GM19468 (cell line): Measurements from ENCODE around the gene PDZRN4.
"Not testable (repeated sequence)": the region's sequence is repeated elsewhere in the genome, so short reads cannot be mapped to it uniquely, and the experiment has no call there.

Experiments used
- ATAC-seq: cut with Tn5 transposase; IDR thresholded peaks from one replicate; pipeline ENCODE4 v1.9.1; 2021; ENCODE audit warnings: mild to moderate bottlenecking, moderate library complexity, moderate number of reproducible peaks; ENCODE audit not compliant: unreplicated experiment; ENCODE audit errors: extremely low read depth

Gene PDZRN4

DNA sequence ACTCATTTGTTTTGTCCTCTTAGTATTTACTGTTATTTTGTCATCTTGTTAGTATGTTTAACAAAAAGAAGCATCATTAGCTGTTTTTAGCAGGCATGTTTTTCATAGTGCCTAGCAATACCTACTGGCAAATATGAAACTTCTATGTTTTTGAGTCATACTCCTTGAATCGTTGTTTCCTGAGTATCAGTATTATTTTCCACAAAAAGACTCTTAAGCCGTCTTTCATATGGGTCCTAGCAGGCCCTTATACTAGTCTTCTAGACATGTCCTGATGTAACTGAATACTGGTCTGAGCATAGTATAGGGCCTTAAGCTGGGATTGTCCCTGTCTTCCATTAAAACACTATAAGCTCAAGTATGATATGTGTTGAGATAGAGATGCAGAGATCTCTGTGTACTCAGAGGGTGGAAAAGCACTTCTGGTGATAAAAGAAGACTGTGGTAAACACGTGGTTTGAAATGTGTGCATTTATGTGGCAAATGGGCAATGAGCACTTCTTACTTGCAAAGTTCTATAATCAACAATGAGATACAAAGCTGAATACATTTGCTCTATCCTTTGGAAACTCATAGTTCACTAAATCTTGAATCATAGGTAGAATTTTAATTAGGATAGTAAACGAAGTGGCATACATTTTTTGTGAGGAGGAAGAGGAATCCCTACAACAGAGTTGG is 348.8 kb downstream of the PDZRN4 start:
- no peak for ATAC-seq

GRCh38 chr12:41537522-41537921 is 349.4 kb downstream of the PDZRN4 start:
- ATAC-seq: no peak

DNA sequence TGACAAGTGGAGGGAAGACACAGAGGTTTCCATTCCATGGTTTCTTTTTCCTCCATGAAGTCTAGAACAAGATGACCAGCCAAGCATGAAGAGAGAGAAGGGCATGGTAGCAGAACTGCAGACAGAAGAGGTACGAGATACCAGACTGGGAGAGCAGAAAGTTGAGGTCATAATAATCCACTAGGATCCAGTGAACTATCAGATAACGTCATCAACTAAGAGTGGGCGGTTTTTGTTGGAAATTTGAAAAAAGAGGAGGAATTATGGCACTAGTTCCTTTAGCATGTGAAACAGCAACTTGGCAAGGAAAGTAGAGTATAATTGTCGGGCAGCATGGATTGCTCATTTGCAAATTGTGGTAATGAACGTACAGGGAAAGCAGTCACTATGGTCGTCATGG is 357.6 kb downstream of the PDZRN4 start:
- no peak for ATAC-seq

GRCh38 chr12:41547071-41547470 is 359.0 kb downstream of the PDZRN4 start:
- ATAC-seq: not testable (repeated sequence)

- no peak for ATAC-seq
Measured at GRCh38 chr12:41548926-41549325, 360.8 kb downstream of the PDZRN4 start.

- no peak for ATAC-seq
Measured at GRCh38 chr12:41552588-41552987, 364.5 kb downstream of the PDZRN4 start.

DNA sequence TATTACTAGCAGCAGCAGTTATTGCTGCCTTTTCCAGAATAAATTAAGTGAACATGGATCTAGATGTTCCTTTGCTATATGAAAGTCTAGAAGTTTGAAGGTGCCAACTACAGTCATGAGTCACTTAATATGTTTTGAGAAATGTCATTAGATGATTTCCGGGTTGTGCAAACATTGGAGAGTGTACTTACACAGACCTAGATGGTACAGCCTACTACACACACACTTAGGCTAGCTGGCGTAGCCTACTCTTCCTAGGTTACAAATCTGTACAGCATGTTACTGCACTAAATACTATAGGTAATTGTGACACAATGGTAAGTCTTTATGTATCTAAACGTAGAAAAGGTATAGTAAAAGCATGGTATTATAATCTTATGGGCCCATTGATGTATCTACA is 368.1 kb downstream of the PDZRN4 start:
- no peak for ATAC-seq

DNA sequence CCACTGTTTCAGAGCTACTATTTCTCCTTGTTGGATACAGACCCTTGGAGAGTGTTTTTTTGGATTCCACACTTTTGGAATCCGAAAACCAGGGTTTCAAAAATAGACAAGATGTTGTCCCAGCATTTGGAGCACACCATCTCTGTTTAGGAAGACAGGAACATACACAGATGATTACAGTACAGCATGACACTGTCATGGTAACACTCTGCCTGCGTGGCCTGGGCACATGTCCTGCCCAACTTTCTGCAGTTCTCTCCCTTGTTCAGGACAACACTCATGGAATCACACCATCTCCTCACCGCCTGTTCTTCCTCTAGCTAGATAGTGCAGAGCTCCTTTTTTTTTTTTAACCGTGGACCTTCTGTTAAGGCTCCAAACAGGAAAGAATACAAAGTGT is 369.2 kb downstream of the PDZRN4 start:
- no peak for ATAC-seq

DNA sequence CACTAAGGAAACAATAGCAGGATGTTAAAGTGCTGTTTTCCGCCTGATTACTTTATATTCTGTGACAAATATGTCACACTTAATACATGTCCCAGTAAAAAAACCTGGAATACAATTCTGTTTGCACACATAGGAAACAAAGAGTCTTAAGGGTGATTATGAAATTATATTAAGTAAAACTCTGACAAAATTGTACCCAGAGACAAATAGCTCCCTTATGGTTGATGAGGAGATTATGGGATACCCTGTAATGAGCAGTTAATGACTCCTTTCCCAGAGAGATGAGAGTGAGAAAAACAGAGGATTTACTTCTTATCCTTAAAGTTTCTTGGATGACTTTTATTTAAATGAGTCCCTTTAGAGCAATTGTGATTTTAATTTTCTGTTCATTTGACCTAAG is 370.6 kb downstream of the PDZRN4 start:
- no peak for ATAC-seq

DNA sequence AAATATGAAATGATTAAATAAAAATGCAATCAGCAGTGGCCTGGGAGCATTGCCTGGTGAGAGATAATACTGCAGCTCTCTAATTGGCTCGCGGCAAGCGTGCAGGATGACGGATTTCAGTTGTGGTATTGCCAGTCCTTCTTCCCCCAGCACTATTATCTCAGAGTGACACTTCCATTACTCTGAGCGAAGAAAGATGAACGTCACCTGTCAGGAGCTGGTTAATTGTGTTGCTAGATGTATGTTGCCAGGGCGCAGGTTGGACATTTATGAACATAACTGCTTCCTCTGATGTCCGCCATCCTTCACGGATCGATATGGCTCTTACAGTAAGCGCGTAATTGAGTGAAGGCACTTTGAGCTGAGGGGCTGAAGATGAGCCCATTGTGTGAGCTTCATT is 374.9 kb downstream of the PDZRN4 start:
- no peak for ATAC-seq

DNA sequence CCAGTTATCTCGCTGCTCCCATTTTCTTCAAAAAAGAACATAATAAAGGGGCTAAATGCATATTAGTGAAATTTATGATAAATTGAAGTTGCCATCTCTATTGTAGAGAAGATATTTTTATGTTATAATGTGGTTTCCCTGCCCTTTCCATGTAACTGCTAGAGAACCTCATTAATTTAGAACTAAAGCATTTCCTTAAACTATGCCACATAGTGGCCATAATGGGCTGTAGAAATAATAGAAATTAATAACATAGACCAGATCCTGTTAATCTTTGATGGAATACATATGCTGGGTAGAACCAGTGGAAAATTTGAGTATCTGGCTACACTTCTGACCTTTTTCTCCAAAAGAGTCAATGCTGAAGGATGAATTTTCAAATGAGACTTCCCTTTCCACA is 376.7 kb downstream of the PDZRN4 start:
- ATAC-seq: no peak

GRCh38 chr12:41566703-41567102 is 378.6 kb downstream of the PDZRN4 start:
- ATAC-seq: no peak

- ATAC-seq: no peak
Measured at GRCh38 chr12:41573445-41573844, 385.3 kb downstream of the PDZRN4 start.

GRCh38 chr12:41576925-41577324 is 388.8 kb downstream of the PDZRN4 start:
- ATAC-seq: no peak

GRCh38 chr12:41577995-41578394 is 389.9 kb downstream of the PDZRN4 start:
- no peak for ATAC-seq

DNA sequence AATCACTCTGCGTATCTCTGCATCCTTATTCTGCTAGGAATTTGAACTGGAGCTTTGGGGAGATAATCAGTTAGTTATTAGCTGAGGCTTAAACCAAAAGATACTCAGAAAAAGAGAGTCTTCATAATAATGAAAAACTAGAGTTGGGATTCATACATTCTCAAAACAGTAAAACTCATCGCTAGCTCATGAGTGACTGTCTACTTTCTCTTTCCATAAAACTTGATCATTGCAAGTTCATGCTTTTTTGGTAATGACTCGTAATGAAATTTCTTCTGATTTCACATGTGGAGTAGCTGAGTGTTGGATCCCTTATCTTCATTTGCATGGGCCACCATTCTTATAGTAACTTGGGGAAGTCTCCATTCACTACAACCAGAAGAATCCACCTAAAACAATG is 397.7 kb downstream of the PDZRN4 start:
- ATAC-seq: no peak

DNA sequence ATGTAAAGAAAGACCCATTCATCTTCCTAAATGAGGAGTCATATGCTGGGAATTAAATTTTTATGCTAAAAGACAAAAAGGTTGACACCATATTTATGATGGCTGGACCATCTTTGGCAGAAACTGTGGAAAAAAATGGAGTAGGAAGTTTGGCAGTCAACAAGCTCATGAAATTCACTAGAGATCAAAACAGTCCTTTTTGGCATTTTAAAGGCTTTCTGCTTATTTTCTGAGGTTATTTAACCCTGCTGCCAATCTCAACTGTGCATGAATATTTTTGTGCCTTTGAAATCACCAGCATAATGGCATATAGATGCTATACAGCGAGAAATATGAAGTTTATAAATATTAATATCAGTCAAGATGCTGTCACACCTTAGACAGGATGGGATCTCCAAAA is 399.5 kb downstream of the PDZRN4 start:
- ATAC-seq: no peak

DNA sequence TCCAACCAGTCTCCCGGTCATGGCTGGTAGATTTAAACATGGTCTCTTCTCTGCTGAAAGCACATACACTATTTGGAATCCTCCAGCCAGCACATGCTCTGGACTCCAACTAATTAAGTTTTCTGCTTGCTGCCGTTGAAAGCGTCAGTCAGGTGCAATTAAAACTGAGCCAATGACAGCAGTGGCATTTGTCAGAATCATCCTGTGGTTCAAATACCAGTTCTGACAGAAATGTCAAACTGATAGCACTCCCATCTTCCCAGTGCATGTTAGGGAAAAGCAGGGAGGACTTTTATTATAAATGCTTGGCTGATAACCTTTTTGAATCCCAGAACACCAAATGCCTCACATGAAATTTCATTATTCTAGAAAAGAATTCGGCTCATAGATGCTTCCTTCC is 401.8 kb downstream of the PDZRN4 start:
- no peak for ATAC-seq

- ATAC-seq: no peak
Measured at GRCh38 chr12:41596190-41596589, 408.1 kb downstream of the PDZRN4 start.

- ATAC-seq: no peak
Measured at GRCh38 chr12:41604830-41605229, 416.7 kb downstream of the PDZRN4 start.

DNA sequence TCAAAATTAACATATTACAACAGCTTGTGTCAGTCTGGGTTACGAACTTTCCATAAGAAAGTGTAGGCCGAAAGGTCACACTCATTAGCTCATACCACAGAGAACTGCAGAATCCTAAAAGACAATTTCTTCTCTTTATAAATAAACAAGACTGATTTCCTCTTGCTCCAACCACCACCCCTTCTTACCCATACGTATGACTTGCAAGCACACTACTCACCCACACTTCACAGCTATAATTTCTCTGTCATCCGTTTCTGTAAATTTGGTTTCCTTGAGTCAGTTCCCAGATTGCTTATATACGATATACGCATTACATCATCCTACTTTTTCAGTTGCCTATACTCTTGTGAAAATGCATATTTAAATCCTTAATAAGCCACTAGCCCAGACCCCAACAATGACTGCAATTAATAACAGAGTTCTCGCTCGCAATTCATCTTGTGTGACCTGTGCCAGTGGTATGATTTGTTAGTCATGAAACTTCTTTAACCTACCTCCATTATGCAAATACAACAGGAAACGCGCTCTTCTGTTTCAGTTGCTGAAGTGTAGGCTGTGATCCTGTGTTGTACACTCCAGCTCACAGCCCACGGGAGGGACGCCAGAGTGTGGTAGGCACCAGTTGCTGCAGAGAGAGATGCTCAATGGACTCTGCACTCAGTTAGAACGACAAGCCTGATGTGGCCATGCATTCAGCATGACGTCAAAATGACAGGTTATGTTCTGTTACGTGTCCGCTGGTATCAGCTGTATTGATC is 417.6 kb downstream of the PDZRN4 start:
- ATAC-seq: no peak
